GM18526 (cell line): ENCODE data around the gene NOP58.

Experiments used
- POLR2A ChIP-seq: IDR thresholded peaks from 3 replicates; pipeline ENCODE4 v1.6.1; 2011; ENCODE audit not compliant: insufficient read length; ENCODE audit errors: extremely low read depth

The NOP58 gene, protein sequence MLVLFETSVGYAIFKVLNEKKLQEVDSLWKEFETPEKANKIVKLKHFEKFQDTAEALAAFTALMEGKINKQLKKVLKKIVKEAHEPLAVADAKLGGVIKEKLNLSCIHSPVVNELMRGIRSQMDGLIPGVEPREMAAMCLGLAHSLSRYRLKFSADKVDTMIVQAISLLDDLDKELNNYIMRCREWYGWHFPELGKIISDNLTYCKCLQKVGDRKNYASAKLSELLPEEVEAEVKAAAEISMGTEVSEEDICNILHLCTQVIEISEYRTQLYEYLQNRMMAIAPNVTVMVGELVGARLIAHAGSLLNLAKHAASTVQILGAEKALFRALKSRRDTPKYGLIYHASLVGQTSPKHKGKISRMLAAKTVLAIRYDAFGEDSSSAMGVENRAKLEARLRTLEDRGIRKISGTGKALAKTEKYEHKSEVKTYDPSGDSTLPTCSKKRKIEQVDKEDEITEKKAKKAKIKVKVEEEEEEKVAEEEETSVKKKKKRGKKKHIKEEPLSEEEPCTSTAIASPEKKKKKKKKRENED

DNA sequence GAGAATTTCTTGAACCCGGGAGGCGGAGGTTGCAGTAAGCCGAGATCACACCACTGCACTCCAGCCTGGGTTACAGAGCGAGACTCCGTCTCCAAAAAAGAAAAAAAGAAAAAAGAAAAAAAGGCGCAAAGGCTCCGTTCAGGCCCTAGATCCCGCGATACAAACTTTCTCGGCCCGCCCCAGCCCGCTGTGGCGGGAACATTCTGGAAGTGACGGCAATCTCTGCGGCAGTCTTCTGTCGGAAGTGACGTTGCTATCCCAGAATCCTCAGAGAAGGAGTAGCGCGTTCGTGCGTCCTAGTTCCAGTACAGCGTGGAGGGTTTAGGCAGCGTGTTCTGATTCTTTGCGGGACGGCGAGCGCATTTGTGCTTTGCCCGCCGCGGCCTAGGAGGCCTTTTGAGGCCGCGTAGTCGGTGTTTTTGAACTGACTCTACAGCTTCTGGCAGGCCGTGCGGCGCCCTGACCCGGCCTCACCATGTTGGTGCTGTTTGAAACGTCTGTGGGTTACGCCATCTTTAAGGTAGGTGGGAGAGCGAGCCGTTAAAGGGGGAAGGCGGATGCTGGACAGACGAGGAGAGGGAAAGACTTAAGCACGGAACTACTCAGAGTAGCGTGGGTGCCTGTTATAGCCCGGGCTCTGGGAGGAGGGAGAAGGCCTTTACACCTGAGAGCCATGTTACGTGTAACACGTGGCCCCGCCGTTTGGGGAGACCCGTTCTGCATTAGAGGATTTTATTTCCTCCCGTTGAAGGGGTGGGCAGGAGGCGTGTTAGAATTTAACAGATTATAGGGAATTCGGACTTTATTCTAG lies at the start of gene NOP58:
Gene NOP58 (plus strand): TSS at position 297 of the 811 bp plus-strand sequence. CDS start 179 bp downstream, at position 476.
- peak; percentile 97 for TF ChIP-seq POLR2A

DNA sequence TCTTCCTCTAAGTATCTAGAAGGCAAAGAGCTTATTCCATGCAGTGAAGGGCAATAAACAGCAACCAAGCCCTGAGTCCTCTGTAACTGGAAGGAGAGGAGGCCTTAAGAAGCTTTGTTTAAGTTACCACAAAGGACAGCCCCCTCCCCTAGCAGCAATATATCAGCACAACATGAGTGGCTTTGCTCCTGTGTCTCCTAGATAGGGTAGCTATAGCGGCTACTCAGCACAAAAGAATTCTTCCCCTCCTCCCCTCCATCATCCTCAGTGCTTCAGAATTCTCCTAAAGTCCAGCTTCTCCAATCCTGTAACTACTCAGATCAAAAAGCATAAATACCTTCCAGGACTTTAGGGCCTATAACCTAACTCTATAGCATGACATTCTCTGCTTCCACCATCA lies 43.7 kb upstream of the NOP58 start:
- no peak for TF ChIP-seq POLR2A

DNA sequence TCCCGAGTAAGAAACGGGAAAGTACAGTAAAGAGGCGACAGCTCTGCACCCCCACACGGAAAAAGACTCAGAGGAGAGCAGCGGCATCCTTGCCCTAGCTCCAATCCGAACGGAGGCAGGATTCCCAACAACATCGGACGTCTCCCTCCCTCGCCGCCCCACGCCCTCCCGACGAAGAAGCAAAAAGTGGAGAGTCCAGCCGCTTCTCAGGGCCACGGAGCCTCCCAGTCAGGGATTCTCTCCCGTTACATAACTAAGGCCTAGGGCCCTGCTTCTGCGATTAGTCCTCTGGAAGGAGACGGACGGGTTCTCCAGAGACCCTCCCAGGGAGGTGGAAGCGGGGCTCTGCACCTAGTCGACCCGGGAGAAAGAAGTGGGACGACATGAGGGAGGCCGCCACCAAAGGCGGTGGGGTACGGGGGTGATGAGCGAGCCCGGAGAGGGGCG lies 27.8 kb upstream of the NOP58 start:
- no peak for TF ChIP-seq POLR2A

DNA sequence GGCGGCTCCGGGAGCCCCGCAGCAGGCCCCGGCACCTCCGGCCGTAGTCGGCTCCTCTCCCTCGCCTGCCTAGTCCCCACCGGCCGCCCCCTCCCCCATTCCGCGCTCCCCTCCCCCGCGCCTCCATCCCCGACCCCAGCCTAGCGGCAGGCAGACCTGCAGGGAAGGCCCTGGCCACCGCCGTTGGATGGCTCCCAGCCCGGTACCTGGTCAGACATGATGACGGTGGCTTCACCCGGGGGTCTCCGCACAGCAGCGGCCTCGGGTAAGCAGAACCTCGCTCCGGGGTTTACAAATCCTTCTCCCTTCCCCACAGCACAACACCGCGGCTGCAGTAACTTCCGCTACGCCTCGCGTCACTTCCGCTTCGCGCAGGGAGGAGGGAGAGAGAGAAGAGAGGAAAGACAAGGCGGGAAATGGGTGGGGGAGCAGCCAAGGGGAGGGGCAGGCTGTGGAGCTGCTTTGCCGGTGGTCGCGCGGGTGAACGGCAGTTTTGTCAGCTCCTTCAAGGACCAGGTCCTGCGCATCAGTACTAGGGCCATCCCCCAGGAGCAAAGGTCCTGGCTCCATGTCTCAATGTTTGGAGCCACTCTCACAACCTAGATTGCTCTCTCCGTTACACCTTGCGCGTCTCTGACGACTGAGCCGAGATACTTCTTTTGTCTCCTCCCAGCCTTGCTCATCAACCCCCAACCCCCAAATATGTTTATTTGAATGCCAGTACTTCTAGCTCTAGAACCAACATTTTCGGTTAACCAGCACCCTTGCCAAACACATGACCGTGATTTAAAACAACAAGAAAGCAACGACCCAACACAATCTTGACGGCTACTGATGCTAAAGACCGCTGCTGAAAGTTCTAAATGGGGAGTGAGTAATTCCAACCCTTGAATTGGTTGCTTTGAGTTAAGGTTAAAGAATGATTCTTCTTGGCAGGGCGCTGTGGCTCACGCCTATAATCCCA lies 27.0 kb upstream of the NOP58 start, which contains the start of gene SUMO1:
Gene SUMO1 (minus strand): TSS at position 364 of the 964 bp plus-strand sequence. CDS start 146 bp downstream, at position 218.
- TF ChIP-seq POLR2A: peak; percentile 68

DNA sequence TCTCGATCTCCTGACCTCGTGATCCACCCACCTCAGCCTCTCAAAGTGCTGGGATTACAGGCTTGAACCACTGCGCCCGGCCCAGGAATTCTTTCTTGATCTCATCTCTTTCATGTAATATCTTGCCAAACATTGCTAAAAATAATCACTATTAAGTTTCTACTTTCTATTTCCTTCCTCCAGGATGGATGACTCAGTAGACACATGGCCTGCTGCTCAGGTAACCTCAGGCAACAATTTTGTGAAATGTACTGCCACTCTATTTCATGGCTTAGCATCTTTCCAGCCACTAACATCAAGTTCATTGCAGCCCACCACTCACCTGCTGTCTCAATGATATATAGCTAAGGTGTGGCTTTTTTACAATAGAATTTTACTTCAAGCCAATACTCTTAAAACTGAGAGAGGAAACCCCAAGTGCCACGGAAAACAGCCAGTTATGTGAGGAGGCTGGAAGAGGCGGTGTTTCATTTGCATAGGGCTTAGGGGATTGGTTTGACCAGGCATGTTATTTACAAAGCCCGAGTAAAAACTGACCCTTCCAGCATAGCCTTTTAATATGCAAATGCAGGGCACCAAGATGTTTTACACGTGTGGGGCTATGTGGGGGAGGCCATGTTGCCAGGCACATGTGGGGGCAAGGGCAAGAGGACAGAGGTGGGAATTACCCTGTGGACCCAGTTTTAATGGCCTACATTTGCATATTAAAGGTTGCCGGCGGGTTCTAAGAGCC lies 15.9 kb upstream of the NOP58 start:
- no peak for TF ChIP-seq POLR2A

DNA sequence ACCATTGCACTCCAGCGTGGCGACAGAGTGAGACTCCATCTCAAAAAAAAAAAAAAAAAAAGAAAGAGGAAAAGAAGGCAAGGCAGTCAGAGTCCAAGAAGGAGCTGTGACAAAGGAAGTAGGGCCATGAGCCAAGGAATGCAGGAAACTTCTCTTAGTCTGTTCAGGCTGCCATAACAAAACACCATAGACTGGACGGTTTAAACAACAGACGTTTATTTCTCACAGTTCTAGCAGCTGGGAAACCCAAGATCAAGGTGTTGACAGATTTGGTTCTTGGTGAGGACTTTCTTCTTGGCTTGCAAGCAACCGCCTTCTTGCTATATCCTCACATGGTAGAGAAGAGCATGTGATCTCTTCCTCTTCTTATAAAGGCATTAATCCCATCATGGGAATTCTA lies 14.1 kb upstream of the NOP58 start:
- TF ChIP-seq POLR2A: no peak

DNA sequence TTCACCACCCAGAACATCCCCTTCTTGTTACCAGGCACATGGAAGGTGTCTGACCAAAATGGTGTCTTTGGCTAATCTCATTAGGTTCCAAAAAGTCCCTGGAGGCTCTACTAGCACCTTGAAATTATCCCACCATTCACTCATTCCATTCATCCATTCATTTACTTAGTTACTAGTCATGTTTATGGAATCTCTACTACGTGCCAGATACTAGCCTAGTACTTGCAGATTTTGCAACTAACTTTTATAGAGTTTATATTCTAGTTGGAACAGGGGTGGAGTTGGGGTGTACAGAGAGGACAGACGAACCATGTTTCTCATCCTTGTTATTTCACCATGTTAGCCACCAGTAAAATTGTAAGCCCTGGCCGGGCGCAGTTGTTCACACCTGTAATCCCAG lies 4.0 kb upstream of the NOP58 start:
- no peak for TF ChIP-seq POLR2A

DNA sequence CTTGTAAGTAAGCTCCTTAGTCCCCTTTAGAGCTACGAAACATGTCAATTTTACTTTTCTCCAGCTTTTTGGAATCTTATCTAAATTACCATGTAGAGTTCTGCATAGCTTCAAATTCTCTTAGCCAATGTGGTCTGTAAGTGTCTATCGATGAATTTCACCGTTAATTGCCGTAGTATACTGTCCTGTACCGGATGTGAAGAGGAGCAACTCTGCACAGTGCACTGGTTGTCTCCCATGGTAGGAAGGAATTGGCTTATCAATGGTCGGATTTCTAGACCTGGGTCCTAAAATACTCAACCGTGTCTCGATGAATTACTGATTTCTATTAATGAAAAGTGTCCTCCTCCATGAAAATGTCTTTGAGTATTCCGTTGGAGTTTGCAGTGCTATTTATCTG lies 1.9 kb downstream of the NOP58 start:
- no peak for TF ChIP-seq POLR2A

DNA sequence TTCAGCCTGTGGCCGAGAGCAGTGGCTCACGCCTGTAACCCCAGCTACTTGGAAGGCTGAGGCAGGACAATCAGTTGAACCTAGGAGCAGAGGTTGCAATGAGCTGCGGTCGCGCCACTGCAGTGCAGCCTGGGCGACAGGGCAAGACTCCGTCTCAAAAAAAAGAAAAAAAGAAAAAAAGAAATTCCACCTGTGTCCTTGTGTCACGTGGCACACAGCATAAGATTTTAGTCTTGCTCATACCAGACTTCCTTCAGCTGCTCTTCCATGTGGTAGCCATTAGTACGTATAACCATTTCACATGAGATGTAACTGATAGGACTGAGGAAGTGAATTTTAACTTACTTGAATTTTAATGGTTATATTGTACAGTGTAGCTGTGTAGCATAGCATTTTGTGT lies 4.0 kb downstream of the NOP58 start:
- no peak for TF ChIP-seq POLR2A

DNA sequence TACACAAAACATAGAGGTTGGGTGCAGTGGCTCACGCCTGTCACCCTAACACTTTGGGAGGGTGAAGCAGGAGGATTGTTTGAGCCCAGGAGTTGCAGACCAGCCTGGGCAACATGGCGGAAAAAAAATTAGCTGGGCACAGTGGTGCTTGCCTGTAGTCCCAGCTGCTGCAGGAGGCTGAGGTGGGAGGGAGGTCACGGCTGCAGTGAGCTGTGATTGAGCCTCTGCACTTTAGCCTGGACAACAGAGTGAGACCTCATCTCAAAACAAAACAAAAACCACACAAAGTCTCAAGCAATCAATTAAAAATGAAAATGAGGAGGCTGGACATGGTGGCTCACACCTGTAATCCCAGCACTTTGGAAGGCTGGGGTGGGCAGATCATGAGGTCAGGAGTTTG lies 4.9 kb downstream of the NOP58 start:
- no peak for TF ChIP-seq POLR2A

DNA sequence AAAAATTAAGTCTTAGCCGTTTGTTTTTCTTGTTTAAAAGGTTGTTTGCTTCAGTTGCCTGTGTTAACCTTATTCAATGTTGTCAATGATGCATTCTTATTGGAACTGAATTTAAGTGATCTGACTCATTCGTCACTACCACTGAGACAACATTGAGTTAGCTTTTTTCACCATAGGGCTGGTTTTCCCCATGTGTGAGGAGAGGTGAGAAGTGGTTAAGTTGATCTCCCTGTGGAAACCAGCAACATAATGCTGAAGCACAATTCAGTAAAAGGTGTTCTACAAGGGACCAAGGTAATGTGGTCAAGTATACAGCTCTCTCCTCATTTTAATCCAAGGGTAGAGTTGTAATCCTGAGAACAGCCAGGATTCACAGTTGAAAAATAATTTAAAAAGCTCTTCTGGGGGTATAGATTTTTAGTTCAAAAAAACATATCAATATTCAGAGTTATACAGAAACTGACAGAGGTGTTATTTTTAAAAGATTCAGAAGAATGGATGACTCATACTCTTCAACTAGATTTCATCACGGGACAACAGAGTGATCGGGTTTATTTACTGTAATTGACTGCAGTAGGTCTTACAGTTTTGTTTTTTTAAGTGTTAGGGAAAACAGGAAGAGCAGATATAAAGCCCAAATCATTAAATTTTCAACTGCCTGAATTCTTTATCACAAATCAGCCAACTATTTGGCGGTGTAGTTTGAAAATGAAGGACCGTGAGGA lies 12.6 kb downstream of the NOP58 start:
- TF ChIP-seq POLR2A: no peak

DNA sequence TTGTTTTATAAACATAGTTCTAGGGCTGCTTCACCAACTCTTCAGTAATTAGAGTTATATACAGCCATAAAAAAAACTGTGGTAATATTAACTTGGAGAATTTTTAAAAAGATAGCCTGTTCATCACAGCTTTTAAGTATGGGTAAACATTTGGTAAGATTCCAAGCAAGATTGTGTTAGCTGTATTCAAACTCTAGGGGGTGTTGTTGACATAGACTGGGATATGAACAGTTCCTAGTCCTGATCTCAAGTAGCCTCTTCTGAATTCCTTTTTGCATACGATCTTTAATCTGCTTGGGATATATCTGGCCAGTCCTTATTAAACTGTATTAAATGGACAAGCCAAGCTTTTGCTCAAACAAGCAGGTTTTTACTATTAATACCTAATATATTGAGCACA lies 13.4 kb downstream of the NOP58 start:
- TF ChIP-seq POLR2A: no peak

DNA sequence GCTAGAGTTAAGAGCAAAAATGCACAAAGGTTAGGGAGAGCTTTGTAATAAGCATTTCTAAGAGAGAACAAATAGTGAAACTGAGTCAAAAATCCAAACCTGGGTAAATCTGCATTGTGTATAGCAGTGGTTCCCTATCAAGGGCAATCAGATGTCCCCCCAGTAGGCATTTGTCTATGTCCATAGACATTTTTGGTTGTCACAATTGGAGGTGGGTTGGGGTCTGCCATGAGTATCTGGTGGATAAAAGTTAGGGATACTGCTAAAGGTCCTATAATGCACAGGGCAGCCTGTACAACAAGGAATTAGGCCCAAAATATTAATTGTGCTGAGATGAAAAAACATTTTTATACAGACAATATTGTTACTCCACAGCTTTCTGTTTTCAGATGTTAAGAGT lies 21.0 kb downstream of the NOP58 start:
- no peak for TF ChIP-seq POLR2A

DNA sequence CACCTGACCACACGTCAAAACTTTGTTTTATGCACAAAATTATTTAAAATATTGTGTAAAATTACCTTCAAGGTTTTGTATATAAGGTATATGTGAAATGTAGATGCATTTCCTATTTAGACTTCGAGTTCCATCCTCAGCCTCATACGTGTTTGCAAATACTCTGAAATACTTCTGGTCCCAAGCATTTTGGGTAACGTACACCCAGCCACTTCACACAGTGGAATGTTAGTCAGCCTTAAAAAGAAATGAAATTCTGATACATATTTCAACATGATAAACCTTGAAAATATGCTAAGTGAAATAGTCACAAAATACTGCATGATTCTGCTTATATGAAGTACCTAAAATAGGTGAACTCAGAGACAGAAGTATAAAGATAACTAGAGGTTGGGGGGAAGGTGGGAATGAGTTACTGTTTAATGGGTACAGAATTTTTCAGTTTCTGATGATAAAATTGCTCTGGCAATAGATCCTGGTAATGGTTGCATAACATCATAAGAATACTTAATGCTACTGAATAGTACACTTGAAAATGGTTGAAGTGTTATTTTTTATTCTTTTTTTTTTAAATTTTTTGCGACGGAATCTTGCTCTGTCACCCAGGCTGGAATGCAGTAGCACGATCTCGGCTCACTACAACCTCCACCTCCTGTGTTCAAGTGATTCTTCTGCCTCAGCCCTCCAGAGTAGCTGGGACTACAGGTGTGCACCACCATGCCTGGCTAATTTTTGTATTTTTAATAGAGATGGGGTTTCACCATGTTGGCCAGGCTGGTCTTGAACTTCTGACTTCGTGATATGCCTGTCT lies 24.0 kb downstream of the NOP58 start:
- TF ChIP-seq POLR2A: no peak
